ENCODE results near the gene FBXL14.

Gene FBXL14

GRCh38 chr12:1565172-1565571 lies 29.2 kb downstream of the FBXL14 start:
- H3K36me3 ChIP-seq (ENCODE audit: insufficient read depth), result no peaks in the 10 kb centered on the region
- H3K79me2 ChIP-seq (ENCODE audit: insufficient read depth, low read depth), result peaks cover 99% of the 10 kb centered on the region
- TF ChIP-seq, protein P1, sequence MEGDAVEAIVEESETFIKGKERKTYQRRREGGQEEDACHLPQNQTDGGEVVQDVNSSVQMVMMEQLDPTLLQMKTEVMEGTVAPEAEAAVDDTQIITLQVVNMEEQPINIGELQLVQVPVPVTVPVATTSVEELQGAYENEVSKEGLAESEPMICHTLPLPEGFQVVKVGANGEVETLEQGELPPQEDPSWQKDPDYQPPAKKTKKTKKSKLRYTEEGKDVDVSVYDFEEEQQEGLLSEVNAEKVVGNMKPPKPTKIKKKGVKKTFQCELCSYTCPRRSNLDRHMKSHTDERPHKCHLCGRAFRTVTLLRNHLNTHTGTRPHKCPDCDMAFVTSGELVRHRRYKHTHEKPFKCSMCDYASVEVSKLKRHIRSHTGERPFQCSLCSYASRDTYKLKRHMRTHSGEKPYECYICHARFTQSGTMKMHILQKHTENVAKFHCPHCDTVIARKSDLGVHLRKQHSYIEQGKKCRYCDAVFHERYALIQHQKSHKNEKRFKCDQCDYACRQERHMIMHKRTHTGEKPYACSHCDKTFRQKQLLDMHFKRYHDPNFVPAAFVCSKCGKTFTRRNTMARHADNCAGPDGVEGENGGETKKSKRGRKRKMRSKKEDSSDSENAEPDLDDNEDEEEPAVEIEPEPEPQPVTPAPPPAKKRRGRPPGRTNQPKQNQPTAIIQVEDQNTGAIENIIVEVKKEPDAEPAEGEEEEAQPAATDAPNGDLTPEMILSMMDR (conservative IDR thresholded peaks at IDR 0.05; ENCODE audit: low read depth, low read length), result no peak
- peaks cover 81% of the 10 kb centered on the region for H3K4me1 ChIP-seq (ENCODE audit: low read depth, poor library complexity, severe bottlenecking)
- H2AFZ ChIP-seq (ENCODE audit: low read depth), result no peak overlapping the region
- no peak overlapping the region for H3K4me3 ChIP-seq (IDR thresholded peaks at IDR 0.05; ENCODE audit: insufficient read depth, low read depth, low read length)
- peaks cover 41% of the 10 kb centered on the region for H4K20me1 ChIP-seq (ENCODE audit: insufficient read depth)
- H3K9ac ChIP-seq, result no peak overlapping the region
- no peak overlapping the region for H3K4me2 ChIP-seq
- H3K27ac ChIP-seq, result no peak overlapping the region
- no peaks in the 10 kb centered on the region for H3K27me3 ChIP-seq (ENCODE audit: insufficient read depth, low read depth)

- Histone ChIP-seq H4K20me1 (ENCODE audit: insufficient read depth) (peaks cover 36% of the 10 kb centered on the region), H2AFZ (ENCODE audit: low read depth) (no peak overlapping the region), H3K4me1 (ENCODE audit: low read depth, poor library complexity, severe bottlenecking) (peaks cover 84% of the 10 kb centered on the region)
Observed at GRCh38 chr12:1564067-1564466, 30.3 kb downstream of the FBXL14 start.

DNA sequence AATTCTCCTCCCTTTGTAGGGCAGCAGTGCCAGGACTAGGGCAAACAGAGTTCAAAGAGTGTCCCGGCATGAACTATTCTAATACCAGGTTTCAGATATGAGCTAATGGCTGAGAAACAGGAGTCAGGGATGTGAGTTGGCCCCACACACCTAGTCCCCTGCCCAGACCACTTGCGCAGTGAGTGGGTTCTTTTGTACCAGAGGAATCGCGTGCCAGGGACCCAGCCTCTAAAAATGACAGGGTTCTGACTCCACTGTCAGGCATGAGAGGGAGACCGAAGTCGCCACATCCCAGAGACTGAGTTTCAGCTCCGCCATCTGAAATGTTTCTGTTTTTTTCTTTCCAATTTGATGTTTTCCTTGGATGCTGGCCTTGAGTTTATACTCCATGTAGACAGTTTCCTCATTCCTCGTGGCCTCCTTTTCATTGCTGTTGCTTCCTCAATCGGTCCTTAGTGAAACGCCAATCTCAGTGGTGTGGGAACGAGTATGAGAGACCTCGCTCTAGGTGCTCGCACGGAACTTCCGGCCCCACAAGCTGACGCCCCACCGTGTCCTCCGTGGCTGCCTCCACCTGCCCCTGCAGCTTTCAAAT lies 31.5 kb downstream of the FBXL14 start:
- H3K27ac ChIP-seq, result peak overlapping the region; percentile 10; the same call in 1 of the 2 replicates
- TF ChIP-seq, protein P1 (conservative IDR thresholded peaks at IDR 0.05; ENCODE audit: low read depth, low read length), result no peak
- H3K4me2 ChIP-seq, result peak overlapping the region; percentile 20; the same call in 1 of the 2 replicates
- H3K36me3 ChIP-seq (ENCODE audit: insufficient read depth), result no peaks in the 10 kb centered on the region
- no peak overlapping the region for H2AFZ ChIP-seq (ENCODE audit: low read depth)
- no peak overlapping the region for H3K9ac ChIP-seq
- no peak overlapping the region for H3K4me3 ChIP-seq (IDR thresholded peaks at IDR 0.05; ENCODE audit: insufficient read depth, low read depth, low read length)
- H3K27me3 ChIP-seq (ENCODE audit: insufficient read depth, low read depth), result no peaks in the 10 kb centered on the region
- H4K20me1 ChIP-seq (ENCODE audit: insufficient read depth), result peaks cover 29% of the 10 kb centered on the region
- peaks cover 84% of the 10 kb centered on the region for H3K4me1 ChIP-seq (ENCODE audit: low read depth, poor library complexity, severe bottlenecking)
- peaks cover 99% of the 10 kb centered on the region for H3K79me2 ChIP-seq (ENCODE audit: insufficient read depth, low read depth)

More at GRCh38 chr12:1564067-1564466, 30.3 kb downstream of the FBXL14 start:
- H3K4me3 ChIP-seq (IDR thresholded peaks at IDR 0.05; ENCODE audit: insufficient read depth, low read depth, low read length), result no peak overlapping the region
- H3K79me2 ChIP-seq (ENCODE audit: insufficient read depth, low read depth), result peaks cover 99% of the 10 kb centered on the region
- H3K36me3 ChIP-seq (ENCODE audit: insufficient read depth), result no peaks in the 10 kb centered on the region
- TF ChIP-seq, protein P1 (conservative IDR thresholded peaks at IDR 0.05; ENCODE audit: low read depth, low read length), result no peak
- no peaks in the 10 kb centered on the region for H3K27me3 ChIP-seq (ENCODE audit: insufficient read depth, low read depth)
- no peak overlapping the region; the same call in 1 of the 2 replicates for H3K4me2 ChIP-seq
- H3K27ac ChIP-seq, result no peak overlapping the region; the same call in 1 of the 2 replicates
- no peak overlapping the region for H3K9ac ChIP-seq

GRCh38 chr12:1560704-1561103 lies 33.7 kb downstream of the FBXL14 start:
- Histone ChIP-seq H3K4me3 (IDR thresholded peaks at IDR 0.05; ENCODE audit: insufficient read depth, low read depth, low read length) (no peak overlapping the region), H4K20me1 (ENCODE audit: insufficient read depth) (peaks cover 20% of the 10 kb centered on the region), H3K9ac (no peak overlapping the region), H3K4me2 (no peak overlapping the region; the same call in 1 of the 2 replicates), H3K27me3 (ENCODE audit: insufficient read depth, low read depth) (no peaks in the 10 kb centered on the region), H2AFZ (ENCODE audit: low read depth) (no peak overlapping the region), H3K79me2 (ENCODE audit: insufficient read depth, low read depth) (peaks cover 99% of the 10 kb centered on the region), H3K27ac (no peak overlapping the region), H3K4me1 (ENCODE audit: low read depth, poor library complexity, severe bottlenecking) (peaks cover 96% of the 10 kb centered on the region), H3K36me3 (ENCODE audit: insufficient read depth) (0 out of 2 replicates have a peak, but pooled peaks cover 2% of the 10 kb centered on the region)
- TF ChIP-seq, protein P1 (conservative IDR thresholded peaks at IDR 0.05; ENCODE audit: low read depth, low read length), result no peak
